SK-MEL-5 (cell line): Measurements from ENCODE around the gene PNLDC1. TPM values are rescaled to one million over a fixed set of nuclear protein-coding genes. Genes with fewer than 3 reads are reported as not detected.

Source experiments
- DNase-seq: peaks from one replicate; pipeline ENCODE4 v3.0.0-alpha.2; 2016; ENCODE audit warnings: low read depth, low spot score
- in situ Hi-C: cut with HindIII; loops from 2 replicates; pipeline ENCODE4 v1.10.0; 2016; ENCODE audit warnings: low sequenced_read_pairs, high pct_unique_total_duplicates, low pct_unique_long_range_greater_than_20kb
- small RNA-seq, 2 experiments: library from RNA; depleted of rRNA; stranded (forward); fragments of <200 nt; gene quantifications; one replicate each; pipeline ENCODE3, GENCODE V24; 2014
- total RNA-seq: library from RNA; depleted of rRNA; stranded (reverse); fragments of >200 nt; shearing (Covaris generic); gene quantifications from 2 replicates; pipeline ENCODE4 v1.2.3, GENCODE V29; 2014; rRNA removed

PNLDC1 gene
- total RNA-seq, 1 experiment from 2014 or later: 0.05 TPM

DNA sequence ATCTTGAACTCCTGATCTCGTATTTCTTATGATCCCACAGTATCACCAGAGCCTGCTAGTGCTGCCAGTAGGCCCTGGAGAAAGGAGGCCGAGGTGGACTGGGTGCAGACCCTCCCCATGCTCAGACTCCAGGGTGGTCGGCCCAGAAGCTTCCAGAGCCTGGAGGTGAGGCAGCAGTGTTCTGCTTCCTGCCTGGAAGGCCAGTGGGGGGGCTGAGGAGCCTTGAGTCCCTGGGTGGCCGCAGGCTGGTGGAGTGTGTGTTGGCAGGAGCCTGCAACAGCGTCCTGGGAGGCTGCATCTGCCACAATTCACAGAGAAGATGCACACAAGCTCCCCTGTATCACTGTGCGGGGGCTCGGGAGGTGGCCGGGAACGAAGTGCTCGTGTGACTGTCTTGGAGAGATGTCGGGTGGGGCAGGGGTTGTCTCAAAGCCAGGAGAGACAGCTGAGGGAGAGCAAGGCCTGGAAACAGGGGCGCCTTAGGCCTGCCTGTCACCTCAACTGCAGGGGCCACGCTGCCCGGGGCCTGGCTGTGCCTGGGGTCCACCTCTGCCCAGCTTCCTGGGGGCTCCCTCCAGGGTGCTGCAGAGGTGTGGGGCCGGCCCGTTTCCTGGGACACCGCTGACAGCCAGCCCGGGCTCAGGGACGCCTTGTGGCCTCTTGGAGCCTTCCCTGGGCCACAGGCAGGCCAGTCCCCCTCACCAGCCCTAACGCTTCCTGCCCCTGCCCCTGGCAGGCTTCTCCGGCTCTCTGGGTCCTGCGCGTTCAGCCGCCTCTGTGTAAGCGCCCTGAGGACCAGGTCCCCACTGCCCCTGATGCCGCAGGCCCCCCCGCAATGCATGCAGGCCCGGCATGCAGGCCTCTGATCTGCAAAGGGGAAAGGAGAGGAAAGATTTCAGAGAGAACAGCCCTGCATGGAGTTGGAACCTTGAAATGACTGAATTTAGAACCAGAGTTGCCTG lies 66.5 kb downstream of the PNLDC1 start:
- in situ Hi-C loops: no loop called here
- no peak for DNase-seq

Small RNAs within 50 kb of the gene (small RNA-seq; reads per million reads assigned to genes)
- gene SNORA20: 32.4 to 47.9 reads per million in 2 experiments
- gene SNORA29: 0 reads per million in 2 experiments

Other genes with a start within 250 kb of the PNLDC1 start
- gene SOD2, start 107.0 kb upstream of the PNLDC1 start, total RNA-seq: 108 and 109 TPM in 2 replicates
- gene WTAP, start 72.8 kb upstream of the PNLDC1 start, total RNA-seq: 59.6 and 59.7 TPM in 2 replicates
- gene ACAT2, start 38.2 kb upstream of the PNLDC1 start, total RNA-seq: 13.8 and 14.7 TPM in 2 replicates
- 223 and 229 TPM in 2 replicates for gene TCP1, start 10.7 kb upstream of the PNLDC1 start, total RNA-seq
- gene MRPL18, start 9.8 kb upstream of the PNLDC1 start, total RNA-seq: 123 and 126 TPM in 2 replicates
- gene MAS1, start 90.7 kb downstream of the PNLDC1 start, total RNA-seq: not detected in 2 replicates
- 63.4 and 87.5 TPM in 2 replicates for gene IGF2R, start 168.8 kb downstream of the PNLDC1 start, total RNA-seq